Measurements from ENCODE around the gene FARSA.

The FARSA gene

DNA sequence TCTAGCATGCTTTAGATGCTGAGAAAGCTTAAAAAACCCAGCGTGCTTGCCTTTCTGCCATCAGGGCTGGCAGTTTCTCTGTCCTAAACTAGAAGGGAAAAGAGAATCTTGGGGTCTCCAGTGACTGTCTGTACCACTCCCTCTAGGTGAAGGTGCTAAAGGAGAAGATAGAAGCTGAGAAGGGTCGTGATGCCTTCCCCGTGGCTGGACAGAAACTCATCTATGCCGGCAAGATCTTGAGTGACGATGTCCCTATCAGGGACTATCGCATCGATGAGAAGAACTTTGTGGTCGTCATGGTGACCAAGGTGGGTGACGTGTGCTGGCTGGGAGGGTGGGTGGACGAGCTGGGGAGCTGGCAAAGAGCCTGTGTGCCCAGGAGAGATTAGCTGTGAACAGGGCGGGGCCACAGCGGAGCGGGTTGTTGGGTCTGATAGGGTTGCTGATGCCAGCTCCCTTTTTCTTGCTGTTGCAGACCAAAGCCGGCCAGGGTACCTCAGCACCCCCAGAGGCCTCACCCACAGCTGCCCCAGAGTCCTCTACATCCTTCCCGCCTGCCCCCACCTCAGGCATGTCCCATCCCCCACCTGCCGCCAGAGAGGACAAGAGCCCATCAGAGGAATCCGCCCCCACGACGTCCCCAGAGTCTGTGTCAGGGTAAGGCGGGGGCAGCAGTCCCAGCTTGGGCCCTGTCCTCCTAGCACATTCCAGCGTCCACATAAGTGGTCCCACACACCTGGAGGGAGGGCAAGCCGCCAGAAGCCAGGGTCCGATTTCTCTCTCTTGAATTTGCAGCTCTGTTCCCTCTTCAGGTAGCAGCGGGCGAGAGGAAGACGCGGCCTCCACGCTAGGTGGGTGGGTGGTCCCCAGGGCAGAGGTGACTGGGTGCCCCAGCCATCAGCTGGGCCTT lies 14.4 kb upstream of the FARSA start:
- DNase-seq (ENCODE audit: insufficient read length, low spot score) (no peak), FAIRE-seq (no peak)
- TF ChIP-seq PAX5 (IDR thresholded peaks at IDR 0.05; ENCODE audit: insufficient read depth, low read length, severe bottlenecking) (no peak), POLR2A (IDR thresholded peaks at IDR 0.05; ENCODE audit: low read depth, low read length) (no peak)

DNA sequence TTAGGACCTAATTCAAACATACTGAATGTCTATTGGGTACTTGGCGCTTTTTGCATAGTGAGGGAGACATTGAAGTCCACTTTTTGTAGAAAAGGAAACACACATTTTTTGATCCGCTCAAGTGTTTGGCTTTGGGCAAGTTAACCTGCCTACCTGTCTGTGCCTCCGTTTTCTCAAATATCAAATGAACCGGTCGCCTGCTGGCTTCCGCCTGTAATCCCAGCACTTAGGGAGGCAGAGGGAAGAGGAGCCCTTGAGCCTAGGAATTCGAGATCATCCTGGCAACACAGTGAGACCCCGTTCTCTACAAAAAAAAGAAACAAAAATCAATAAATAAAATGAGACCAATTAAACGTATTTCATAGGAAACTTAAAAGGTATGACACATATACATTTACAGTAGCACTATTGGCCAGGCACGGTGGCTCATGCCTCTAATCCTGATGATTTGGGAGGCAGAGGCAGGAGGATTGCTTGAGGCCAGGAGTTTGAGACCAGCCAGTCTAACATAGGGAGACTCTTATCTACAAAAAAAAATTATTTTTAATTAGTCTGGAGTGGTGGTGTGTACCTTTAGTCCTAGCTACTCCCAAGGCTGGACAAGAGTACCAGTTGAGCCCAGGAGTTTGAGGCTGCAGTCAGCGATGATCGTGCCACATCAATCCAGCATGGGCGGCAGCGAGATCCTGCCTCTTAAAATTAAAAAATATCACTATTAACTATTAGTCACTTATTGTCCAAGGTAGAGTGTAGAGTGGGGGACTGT lies 13.4 kb upstream of the FARSA start:
- TF ChIP-seq TAF1 (IDR thresholded peaks at IDR 0.05; ENCODE audit: low read depth, low read length), result no peak
- TF ChIP-seq PAX5 (IDR thresholded peaks at IDR 0.05; ENCODE audit: insufficient read depth, low read length, severe bottlenecking), result no peak
- no peak for TF ChIP-seq SPI1 (IDR thresholded peaks at IDR 0.05; ENCODE audit: low read depth, low read length)
- no peak for TF ChIP-seq POU2F2 (IDR thresholded peaks at IDR 0.05; ENCODE audit: low read depth, low read length)
- DNase-seq (ENCODE audit: insufficient read length, low spot score) (no peak), FAIRE-seq (no peak)

DNA sequence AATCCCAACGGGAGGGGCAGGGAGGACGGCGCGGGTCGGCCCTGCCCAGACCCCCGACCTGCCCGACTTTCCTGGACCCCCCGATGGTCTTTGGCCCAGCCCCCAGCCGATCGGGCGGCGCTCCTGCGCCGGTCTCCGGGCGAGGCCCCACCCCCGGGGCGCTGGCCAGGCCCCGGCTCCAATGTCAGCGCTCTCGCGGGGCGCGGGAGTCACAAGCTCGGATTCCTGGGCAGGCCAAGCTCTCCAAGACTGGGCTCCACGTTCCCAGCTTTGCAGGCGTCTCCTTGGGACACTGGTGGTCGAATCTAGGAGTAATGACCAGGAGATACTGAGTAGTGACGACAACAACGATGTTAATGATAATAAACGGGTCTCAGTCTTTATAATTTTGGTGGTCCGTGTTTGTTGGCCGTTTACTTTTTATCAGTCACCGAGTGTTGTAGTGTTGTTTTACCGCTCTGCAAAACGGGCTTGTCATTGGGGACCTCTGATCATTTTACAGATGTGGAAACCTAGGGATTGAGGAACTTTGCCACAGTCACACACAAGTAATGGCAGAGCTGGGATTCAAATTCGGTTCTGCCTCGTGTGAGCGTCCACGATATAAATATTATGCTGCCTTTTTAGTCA lies 12.7 kb upstream of the FARSA start:
- no peak for TF ChIP-seq POLR2A (IDR thresholded peaks at IDR 0.05; ENCODE audit: low read depth, low read length)
- TF ChIP-seq SPI1 (IDR thresholded peaks at IDR 0.05; ENCODE audit: low read depth, low read length), result no peak
- TF ChIP-seq POLR2AphosphoS5 (IDR thresholded peaks at IDR 0.05; ENCODE audit: low read depth, low read length), result no peak
- TF ChIP-seq POU2F2 (IDR thresholded peaks at IDR 0.05; ENCODE audit: low read depth, low read length), result no peak
- TF ChIP-seq PAX5 (IDR thresholded peaks at IDR 0.05; ENCODE audit: insufficient read depth, low read length, severe bottlenecking), result no peak
- no peak for TF ChIP-seq TAF1 (IDR thresholded peaks at IDR 0.05; ENCODE audit: low read depth, low read length)
- no peak for FAIRE-seq
- DNase-seq (ENCODE audit: insufficient read length, low spot score), result peak; percentile 55

DNA sequence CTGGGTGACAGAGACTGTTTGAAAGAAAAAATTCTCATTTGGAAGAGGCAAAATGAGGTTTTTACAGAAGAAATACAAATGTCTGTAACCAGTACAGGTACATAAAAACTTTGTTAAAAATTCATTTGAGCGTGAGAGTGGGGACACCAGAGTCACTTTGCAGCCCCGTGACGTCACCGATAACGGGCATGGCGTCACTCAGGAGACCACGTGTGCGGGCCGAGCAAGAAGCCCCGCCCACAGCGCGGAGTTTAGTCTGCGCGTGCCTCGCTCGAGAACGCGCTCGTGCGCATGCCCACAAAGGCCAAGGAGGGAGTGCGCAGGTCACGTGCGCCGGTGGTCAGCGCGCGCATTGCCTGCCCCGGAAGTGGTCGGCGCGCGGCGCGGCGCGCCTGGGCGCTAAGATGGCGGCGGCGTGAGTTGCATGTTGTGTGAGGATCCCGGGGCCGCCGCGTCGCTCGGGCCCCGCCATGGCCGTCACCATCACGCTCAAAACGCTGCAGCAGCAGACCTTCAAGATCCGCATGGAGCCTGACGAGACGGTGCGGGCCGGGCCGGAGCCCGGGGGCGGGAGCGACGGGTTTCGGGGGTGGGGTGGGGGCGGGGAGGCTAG lies 12.1 kb upstream of the FARSA start, which contains the start of gene RAD23A:
Gene RAD23A, plus strand, starts transcription at position 384 of the 613 bp plus-strand sequence. Its CDS starts 87 bp downstream, at position 471.
- TF ChIP-seq POLR2AphosphoS5 (IDR thresholded peaks at IDR 0.05; ENCODE audit: low read depth, low read length) (peak; percentile 99), TAF1 (IDR thresholded peaks at IDR 0.05; ENCODE audit: low read depth, low read length) (peak; percentile 98), SPI1 (IDR thresholded peaks at IDR 0.05; ENCODE audit: low read depth, low read length) (peak; percentile 29; the same call in 1 of the 2 replicates), PAX5 (IDR thresholded peaks at IDR 0.05; ENCODE audit: insufficient read depth, low read length, severe bottlenecking) (peak; percentile 56), POLR2A (IDR thresholded peaks at IDR 0.05; ENCODE audit: low read depth, low read length) (peak; percentile 97), POU2F2 (IDR thresholded peaks at IDR 0.05; ENCODE audit: low read depth, low read length) (peak; percentile 95)
- FAIRE-seq, result peak; percentile 100

DNA sequence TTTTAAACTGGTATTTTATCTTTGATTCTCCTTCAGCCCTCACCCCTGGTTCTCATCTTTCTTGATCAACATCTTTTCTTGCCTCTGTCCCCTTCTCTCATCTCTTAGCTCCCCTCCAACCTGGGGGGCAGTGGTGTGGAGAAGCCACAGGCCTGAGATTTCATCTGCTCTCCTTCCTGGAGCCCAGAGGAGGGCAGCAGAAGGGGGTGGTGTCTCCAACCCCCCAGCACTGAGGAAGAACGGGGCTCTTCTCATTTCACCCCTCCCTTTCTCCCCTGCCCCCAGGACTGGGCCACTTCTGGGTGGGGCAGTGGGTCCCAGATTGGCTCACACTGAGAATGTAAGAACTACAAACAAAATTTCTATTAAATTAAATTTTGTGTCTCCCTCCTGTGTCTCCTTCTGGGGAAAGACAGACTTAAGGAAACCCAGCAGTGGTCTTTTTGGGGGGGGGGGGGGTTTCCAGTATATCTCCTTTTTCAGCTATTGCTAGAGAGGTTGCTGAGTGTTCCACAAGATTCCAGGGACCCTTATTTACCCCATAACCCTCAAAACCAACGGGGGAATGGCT lies 10.7 kb upstream of the FARSA start:
- TF ChIP-seq POLR2A (IDR thresholded peaks at IDR 0.05; ENCODE audit: low read depth, low read length) (no peak), POU2F2 (IDR thresholded peaks at IDR 0.05; ENCODE audit: low read depth, low read length) (no peak), POLR2AphosphoS5 (IDR thresholded peaks at IDR 0.05; ENCODE audit: low read depth, low read length) (no peak), SPI1 (IDR thresholded peaks at IDR 0.05; ENCODE audit: low read depth, low read length) (no peak), PAX5 (IDR thresholded peaks at IDR 0.05; ENCODE audit: insufficient read depth, low read length, severe bottlenecking) (no peak), TAF1 (IDR thresholded peaks at IDR 0.05; ENCODE audit: low read depth, low read length) (no peak)
- DNase-seq (ENCODE audit: insufficient read length, low spot score) (no peak), FAIRE-seq (no peak)

More for the DNA sequence above, 12.1 kb upstream of the FARSA start, which contains the start of gene RAD23A:
- peak; percentile 87 for DNase-seq (ENCODE audit: insufficient read length, low spot score)

DNA sequence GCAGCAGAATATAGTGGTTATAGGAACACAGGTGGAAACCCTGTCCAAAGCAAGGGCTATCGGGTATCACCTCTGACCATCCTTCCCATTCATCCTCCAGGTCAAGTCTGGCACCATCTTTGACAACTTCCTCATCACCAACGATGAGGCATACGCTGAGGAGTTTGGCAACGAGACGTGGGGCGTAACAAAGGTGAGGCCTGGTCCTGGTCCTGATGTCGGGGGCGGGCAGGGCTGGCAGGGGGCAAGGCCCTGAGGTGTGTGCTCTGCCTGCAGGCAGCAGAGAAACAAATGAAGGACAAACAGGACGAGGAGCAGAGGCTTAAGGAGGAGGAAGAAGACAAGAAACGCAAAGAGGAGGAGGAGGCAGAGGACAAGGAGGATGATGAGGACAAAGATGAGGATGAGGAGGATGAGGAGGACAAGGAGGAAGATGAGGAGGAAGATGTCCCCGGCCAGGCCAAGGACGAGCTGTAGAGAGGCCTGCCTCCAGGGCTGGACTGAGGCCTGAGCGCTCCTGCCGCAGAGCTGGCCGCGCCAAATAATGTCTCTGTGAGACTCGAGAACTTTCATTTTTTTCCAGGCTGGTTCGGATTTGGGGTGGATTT lies 10.0 kb upstream of the FARSA start:
- FAIRE-seq (no peak), DNase-seq (ENCODE audit: insufficient read length, low spot score) (no peak)
- TF ChIP-seq POU2F2 (IDR thresholded peaks at IDR 0.05; ENCODE audit: low read depth, low read length), result 0 out of 2 replicates have a peak, but pooled peaks have one; percentile 34
- TF ChIP-seq TAF1 (IDR thresholded peaks at IDR 0.05; ENCODE audit: low read depth, low read length), result no peak
- peak; percentile 30; the same call in 1 of the 2 replicates for TF ChIP-seq POLR2AphosphoS5 (IDR thresholded peaks at IDR 0.05; ENCODE audit: low read depth, low read length)
- TF ChIP-seq PAX5 (IDR thresholded peaks at IDR 0.05; ENCODE audit: insufficient read depth, low read length, severe bottlenecking), result no peak
- TF ChIP-seq POLR2A (IDR thresholded peaks at IDR 0.05; ENCODE audit: low read depth, low read length), result no peak
- no peak for TF ChIP-seq SPI1 (IDR thresholded peaks at IDR 0.05; ENCODE audit: low read depth, low read length)

DNA sequence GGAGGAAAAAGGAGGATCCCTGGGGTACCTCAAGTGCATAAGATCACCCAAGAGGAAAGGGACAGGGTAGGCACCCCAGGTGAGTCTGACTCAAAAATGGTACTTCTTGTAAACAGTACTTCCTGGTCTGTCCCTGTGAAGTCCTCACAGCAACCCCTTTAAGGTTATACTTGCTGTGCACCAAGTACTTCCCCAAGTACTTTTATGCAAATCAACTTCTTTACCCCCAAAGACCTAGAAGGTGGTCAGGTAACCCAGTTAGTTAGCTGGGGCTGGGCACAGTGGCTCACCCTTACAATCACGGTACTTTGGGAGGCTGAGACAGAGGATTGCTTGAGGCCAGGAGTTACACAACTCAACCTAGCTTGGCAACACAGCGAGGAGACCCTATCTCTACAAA lies 7.4 kb upstream of the FARSA start:
- DNase-seq (ENCODE audit: insufficient read length, low spot score), result no peak
- FAIRE-seq, result no peak
- TF ChIP-seq TAF1 (IDR thresholded peaks at IDR 0.05; ENCODE audit: low read depth, low read length) (no peak), POU2F2 (IDR thresholded peaks at IDR 0.05; ENCODE audit: low read depth, low read length) (0 out of 2 replicates have a peak, but pooled peaks have one; percentile 30), SPI1 (IDR thresholded peaks at IDR 0.05; ENCODE audit: low read depth, low read length) (no peak), PAX5 (IDR thresholded peaks at IDR 0.05; ENCODE audit: insufficient read depth, low read length, severe bottlenecking) (no peak), POLR2A (IDR thresholded peaks at IDR 0.05; ENCODE audit: low read depth, low read length) (no peak), POLR2AphosphoS5 (IDR thresholded peaks at IDR 0.05; ENCODE audit: low read depth, low read length) (peak; percentile 16; the same call in 1 of the 2 replicates)

DNA sequence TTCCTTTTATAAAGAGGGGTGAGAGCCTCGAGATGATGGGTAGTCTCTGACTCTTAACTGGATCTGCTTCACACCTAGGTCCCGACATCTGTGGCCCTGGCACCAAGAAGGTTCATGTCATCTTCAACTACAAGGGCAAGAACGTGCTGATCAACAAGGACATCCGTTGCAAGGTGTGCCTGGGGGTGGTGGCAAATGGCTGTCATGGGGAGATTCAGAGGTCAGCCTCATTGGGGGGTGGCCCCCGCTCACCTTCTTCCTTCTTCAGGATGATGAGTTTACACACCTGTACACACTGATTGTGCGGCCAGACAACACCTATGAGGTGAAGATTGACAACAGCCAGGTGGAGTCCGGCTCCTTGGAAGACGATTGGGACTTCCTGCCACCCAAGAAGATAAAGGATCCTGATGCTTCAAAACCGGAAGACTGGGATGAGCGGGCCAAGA lies 6.5 kb upstream of the FARSA start:
- no peak for DNase-seq (ENCODE audit: insufficient read length, low spot score)
- TF ChIP-seq POLR2AphosphoS5 (IDR thresholded peaks at IDR 0.05; ENCODE audit: low read depth, low read length) (peak; percentile 13; the same call in 1 of the 2 replicates), PAX5 (IDR thresholded peaks at IDR 0.05; ENCODE audit: insufficient read depth, low read length, severe bottlenecking) (no peak)
- no peak for FAIRE-seq

Data from GM12891 (cell line).